Measurements from ENCODE around the gene CALB2.

CALB2 gene

DNA sequence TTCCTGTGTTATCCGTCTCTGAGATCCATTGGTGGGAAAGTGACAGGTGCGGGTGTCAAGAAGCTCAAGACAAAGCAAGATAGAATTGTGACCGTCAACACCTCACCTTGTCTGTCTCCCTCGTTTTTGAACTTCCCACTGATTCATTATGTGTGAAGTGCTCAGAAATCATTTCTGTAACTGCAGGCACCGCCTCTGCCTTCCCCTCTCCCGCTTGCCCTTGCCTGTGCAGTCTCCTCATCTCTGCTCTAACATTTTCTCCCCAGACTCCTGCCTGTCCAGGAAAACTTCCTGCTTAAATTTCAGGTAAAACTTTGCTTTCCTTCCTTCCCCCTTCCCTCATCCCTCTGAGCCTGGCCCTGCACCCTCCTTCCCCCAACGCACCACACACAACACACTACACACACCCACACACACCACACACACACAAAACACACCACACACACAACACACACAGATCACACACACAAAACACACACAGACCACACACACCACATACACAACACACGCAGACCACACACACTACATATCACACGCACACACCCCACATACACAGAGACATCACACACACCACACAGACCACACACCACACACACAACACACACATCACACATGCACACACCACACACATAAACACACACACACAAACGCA lies 25.7 kb downstream of the CALB2 start:
- no peak overlapping the region for H3K4me3 ChIP-seq (ENCODE audit: low read length)
- DNase-seq (ENCODE audit: low read depth) = no peak
- TF ChIP-seq, protein P1, sequence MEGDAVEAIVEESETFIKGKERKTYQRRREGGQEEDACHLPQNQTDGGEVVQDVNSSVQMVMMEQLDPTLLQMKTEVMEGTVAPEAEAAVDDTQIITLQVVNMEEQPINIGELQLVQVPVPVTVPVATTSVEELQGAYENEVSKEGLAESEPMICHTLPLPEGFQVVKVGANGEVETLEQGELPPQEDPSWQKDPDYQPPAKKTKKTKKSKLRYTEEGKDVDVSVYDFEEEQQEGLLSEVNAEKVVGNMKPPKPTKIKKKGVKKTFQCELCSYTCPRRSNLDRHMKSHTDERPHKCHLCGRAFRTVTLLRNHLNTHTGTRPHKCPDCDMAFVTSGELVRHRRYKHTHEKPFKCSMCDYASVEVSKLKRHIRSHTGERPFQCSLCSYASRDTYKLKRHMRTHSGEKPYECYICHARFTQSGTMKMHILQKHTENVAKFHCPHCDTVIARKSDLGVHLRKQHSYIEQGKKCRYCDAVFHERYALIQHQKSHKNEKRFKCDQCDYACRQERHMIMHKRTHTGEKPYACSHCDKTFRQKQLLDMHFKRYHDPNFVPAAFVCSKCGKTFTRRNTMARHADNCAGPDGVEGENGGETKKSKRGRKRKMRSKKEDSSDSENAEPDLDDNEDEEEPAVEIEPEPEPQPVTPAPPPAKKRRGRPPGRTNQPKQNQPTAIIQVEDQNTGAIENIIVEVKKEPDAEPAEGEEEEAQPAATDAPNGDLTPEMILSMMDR (IDR thresholded peaks at IDR 0.05; ENCODE audit: insufficient read depth, low read depth, low read length, missing control alignments) = no peak

DNA sequence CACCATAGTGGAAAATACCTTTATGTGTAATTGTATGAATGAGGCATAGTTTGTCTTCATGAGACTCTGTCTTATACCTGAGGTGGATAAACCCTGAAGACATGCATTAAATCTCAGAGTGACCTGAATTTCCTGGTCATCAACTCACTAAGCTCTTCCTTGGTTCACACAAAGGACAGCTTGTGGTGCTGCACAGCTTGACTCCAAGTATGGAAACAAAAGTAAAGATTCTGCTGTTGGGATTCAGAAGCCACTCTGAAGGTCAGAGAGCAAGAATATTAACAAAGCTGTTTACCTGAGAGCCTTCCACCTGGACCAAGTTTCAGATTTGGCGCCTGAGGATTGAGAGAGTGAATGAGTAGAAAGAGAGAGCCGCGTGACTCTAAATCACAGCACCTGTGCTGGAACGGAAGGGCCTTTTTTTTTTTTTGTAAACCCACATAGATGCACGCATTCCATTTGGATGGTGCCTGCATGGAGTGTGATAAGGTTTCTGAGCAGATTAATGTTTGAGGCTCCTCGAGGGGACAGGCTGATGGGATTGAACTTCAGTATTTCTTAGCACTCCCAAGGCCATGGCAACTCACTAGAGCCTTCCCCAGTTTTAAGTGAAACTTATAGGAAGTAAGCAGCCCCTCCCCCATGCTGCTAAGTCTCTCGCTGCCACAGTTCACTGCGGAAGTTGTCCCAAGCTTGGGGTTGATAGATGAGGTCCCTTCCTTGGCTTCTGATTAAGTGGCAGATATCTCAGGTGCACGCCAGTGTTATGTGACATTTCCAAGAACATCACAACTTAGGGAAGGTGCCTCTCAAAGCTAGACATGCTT lies 28.7 kb downstream of the CALB2 start:
- TF ChIP-seq, protein P1 (IDR thresholded peaks at IDR 0.05; ENCODE audit: insufficient read depth, low read depth, low read length, missing control alignments) = no peak
- H3K4me3 ChIP-seq (ENCODE audit: low read length) = no peak overlapping the region
- DNase-seq (ENCODE audit: low read depth) = no peak

DNA sequence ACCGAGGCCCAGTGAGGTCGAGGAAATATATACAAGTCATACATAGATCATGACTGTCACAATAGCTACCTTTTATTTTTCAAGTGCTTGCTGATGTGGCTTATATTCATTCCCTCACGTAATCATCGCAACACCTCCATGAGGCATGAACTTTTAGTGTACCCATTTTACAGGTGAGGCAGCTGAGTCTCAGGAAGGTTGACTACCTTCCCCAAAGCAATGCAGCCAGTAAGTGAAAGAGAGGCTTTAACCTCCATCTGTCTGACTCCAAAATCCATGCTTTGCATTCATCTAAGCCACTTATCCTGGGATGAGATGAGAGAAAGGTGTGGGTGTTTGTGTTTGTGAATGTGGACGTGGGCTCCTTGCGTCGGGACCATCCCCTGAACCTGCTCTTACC lies 30.8 kb downstream of the CALB2 start:
- H3K4me3 ChIP-seq (ENCODE audit: low read length) = no peak overlapping the region
- no peak for DNase-seq (ENCODE audit: low read depth)
- TF ChIP-seq, protein P1 (IDR thresholded peaks at IDR 0.05; ENCODE audit: insufficient read depth, low read depth, low read length, missing control alignments) = no peak

DNA sequence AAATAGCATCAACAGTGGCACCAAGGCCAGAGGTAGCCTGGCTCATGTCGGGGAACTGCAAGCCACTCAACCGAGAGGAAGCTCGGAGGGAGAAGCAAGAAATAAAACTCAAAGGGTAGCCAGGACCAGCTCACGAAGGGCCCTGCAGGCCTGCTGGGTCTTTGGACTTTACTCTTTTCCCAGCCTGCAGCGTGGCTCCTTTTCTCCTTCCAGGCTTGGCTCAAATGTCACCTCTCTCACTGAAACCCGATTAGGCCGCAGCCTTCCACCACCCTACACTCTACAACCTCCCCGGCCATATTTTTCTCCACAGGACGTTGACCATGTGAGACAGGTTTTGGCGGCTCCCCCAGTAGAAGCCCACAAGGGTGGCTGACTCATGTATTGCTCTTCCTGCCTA lies 38.1 kb downstream of the CALB2 start:
- TF ChIP-seq, protein P1 (IDR thresholded peaks at IDR 0.05; ENCODE audit: insufficient read depth, low read depth, low read length, missing control alignments) = no peak

DNA sequence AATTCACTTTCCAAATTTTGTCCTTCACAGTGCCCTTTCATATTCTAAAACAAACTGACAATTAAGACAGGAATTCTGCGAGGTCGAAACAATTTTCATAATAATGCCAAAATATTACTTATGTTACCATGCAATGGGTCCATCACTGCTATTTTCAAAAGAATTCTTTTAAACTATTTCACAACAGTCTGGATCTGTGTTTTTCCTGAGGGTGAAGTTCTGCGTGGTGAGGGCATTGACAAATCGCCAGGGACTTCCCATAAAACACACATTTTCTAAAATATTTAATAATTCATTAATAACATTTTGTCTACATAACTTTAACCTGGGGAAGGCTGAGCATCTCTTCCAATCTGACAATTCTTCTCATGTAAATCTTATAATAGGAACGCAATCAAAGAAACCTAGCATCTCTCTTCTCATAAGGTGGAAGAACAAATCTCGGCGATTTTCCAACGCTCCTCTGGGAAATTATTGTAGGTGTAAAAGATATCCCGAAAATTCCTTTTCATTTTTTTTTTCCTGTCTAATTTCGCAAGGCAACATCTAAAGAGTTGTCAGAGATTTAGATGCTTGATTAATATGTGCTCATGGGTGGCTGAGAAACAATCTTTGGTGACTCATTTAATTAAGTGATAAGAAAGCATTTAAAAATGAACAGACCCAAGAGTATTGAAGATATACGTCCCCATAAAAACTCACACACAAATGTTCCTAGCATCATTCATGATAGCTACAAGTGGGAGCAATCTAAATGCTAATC lies 41.5 kb downstream of the CALB2 start:
- TF ChIP-seq, protein P1 (IDR thresholded peaks at IDR 0.05; ENCODE audit: insufficient read depth, low read depth, low read length, missing control alignments) = no peak
- H3K4me3 ChIP-seq (ENCODE audit: low read length) = no peak overlapping the region
- DNase-seq (ENCODE audit: low read depth) = no peak

More for the DNA sequence above, 38.1 kb downstream of the CALB2 start:
- no peak for DNase-seq (ENCODE audit: low read depth)
- H3K4me3 ChIP-seq (ENCODE audit: low read length) = no peak overlapping the region

DNA sequence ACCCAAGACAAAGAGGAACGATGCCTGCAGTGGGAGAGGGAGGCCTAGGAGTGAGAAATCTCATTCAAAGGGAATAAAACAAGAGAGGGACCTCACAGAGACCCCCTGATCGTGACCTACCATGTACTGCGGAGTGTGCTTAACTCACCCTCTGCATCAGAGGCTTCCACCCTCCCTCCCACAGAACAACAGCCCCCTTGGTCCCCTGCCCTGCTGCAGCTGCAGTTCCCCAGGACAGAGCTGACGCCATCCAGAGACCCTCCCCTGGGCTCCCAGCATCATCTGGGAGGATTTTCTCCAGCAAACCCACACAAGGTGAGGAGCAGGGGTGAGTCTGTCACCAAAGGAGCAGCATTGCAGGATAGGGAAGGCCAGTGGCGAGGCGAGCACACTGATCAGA lies 43.5 kb downstream of the CALB2 start:
- no peak for DNase-seq (ENCODE audit: low read depth)
- TF ChIP-seq, protein P1 (IDR thresholded peaks at IDR 0.05; ENCODE audit: insufficient read depth, low read depth, low read length, missing control alignments) = no peak
- no peak overlapping the region for H3K4me3 ChIP-seq (ENCODE audit: low read length)

All from epithelial cell of esophagus (primary cell).